ENCODE measurements around the gene PALM2AKAP2.

The PALM2AKAP2 gene

GRCh38 chr9:109742776-109743348, 37.1 kb upstream of the PALM2AKAP2 start:
- no peak for DNase-seq (ENCODE audit: low spot score)
- no peak for TF ChIP-seq CTCF (IDR thresholded peaks at IDR 0.05; ENCODE audit: extremely low read depth, missing control alignments)

GRCh38 chr9:109743696-109744095, 36.3 kb upstream of the PALM2AKAP2 start:
- TF ChIP-seq CTCF (IDR thresholded peaks at IDR 0.05; ENCODE audit: extremely low read depth, missing control alignments) = no peak
- DNase-seq (ENCODE audit: low spot score) = no peak

- DNase-seq (ENCODE audit: low spot score) = no peak
- no peak for TF ChIP-seq CTCF (IDR thresholded peaks at IDR 0.05; ENCODE audit: extremely low read depth, missing control alignments)
Measured at GRCh38 chr9:109745335-109746283, 34.4 kb upstream of the PALM2AKAP2 start.

GRCh38 chr9:109751253-109751652, 28.7 kb upstream of the PALM2AKAP2 start:
- no peak for DNase-seq (ENCODE audit: low spot score)

GRCh38 chr9:109753308-109753707, 26.7 kb upstream of the PALM2AKAP2 start:
- no peak for TF ChIP-seq CTCF (IDR thresholded peaks at IDR 0.05; ENCODE audit: extremely low read depth, missing control alignments)
- DNase-seq (ENCODE audit: low spot score) = no peak

More at GRCh38 chr9:109751253-109751652, 28.7 kb upstream of the PALM2AKAP2 start:
- no peak for TF ChIP-seq CTCF (IDR thresholded peaks at IDR 0.05; ENCODE audit: extremely low read depth, missing control alignments)

GRCh38 chr9:109755040-109755439, 25.0 kb upstream of the PALM2AKAP2 start:
- TF ChIP-seq CTCF (IDR thresholded peaks at IDR 0.05; ENCODE audit: extremely low read depth, missing control alignments) = no peak
- no peak for DNase-seq (ENCODE audit: low spot score)

- TF ChIP-seq CTCF (IDR thresholded peaks at IDR 0.05; ENCODE audit: extremely low read depth, missing control alignments) = no peak
- DNase-seq (ENCODE audit: low spot score) = no peak
Measured at GRCh38 chr9:109759589-109759988, 20.4 kb upstream of the PALM2AKAP2 start.

Measured in GM20000 (cell line).